Lower leg skin (tissue), 4 donors: ENCODE results near the gene MAP4K3. TPM values are rescaled to one million over a fixed set of nuclear protein-coding genes. Genes with fewer than 3 reads are reported as not detected.
"Not testable (repeated sequence)": the region's sequence is repeated elsewhere in the genome, so short reads cannot be mapped to it uniquely, and the experiment has no call there.

Source experiments
- DNase-seq, 2 donors: peaks; one replicate each; pipeline ENCODE4 v3.0.0-alpha.2; 2019; ENCODE audit warnings: low spot score in 2 of 2
- H3K4me3 ChIP-seq: fragments of 200-600 bp; sonication (generic); 2 replicates; pipeline ENCODE4 v1.5.1; 2017; ENCODE audit warnings: mild to moderate bottlenecking, low read depth; ENCODE audit not compliant: poor library complexity, severe bottlenecking
- POLR2A ChIP-seq, 2 donors: fragments of 450-650 bp; IDR thresholded peaks; one replicate each; pipeline ENCODE4 v1.6.1; 2016 to 2017; ENCODE audit warnings: antibody characterized with exemption in 2 of 2, mild to moderate bottlenecking in 1 of 2, moderate library complexity in 1 of 2
- WGBS, 2 donors: methylation state at CpG; one replicate each; pipeline ENCODE4 v1.1.5; 2018; 5-methylcytosine and 5-hydroxymethylcytosine counted together
- intact Hi-C: fragments of 100-400 bp; cut with DNase I; formaldehyde crosslinking; loops from one replicate; pipeline ENCODE4 v1.15.0; 2023; ENCODE audit warnings: low total_unique reads
- total RNA-seq, 4 donors: library from RNA; depleted of rRNA; stranded (reverse); fragments of >200 nt; gene quantifications; one replicate each; pipeline ENCODE4 v1.1.0, GENCODE V29; 2016
- TF ChIP-seq, protein P1 (sequence below), 3 donors: fragments of 450-650 bp; IDR thresholded peaks; one replicate each; pipeline ENCODE4 v1.5.1; 2016; ENCODE audit warnings: antibody characterized with exemption in 3 of 3, mild to moderate bottlenecking in 3 of 3, moderate library complexity in 2 of 3

Gene MAP4K3
- total RNA-seq, 4 donors from 2014 or later, result 43.1 to 68.8 (median 45.6) TPM

DNA sequence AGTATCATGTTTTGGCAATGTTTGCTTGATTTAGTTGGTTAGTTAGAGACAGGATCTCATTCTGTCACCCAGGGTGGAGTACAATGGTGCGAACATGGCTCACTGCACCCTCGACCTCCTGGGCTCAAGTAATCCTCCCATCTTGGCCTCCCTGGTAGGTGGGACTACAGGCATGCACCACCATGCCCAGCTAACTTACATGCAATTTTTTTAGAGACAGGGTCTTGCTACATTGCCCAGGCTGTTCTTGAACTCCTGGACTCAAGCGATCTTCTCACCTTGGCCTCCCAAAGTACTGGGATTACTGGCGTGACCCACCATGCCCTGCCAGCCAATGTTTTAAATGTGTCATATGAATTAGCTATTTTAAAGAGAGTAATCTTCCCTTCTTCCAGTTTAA is 177.0 kb downstream of the MAP4K3 start:
- H3K4me3 ChIP-seq, result no peak overlapping the region
- no peak for TF ChIP-seq POLR2A (IDR thresholded peaks at IDR 0.05)
- TF ChIP-seq, protein P1, sequence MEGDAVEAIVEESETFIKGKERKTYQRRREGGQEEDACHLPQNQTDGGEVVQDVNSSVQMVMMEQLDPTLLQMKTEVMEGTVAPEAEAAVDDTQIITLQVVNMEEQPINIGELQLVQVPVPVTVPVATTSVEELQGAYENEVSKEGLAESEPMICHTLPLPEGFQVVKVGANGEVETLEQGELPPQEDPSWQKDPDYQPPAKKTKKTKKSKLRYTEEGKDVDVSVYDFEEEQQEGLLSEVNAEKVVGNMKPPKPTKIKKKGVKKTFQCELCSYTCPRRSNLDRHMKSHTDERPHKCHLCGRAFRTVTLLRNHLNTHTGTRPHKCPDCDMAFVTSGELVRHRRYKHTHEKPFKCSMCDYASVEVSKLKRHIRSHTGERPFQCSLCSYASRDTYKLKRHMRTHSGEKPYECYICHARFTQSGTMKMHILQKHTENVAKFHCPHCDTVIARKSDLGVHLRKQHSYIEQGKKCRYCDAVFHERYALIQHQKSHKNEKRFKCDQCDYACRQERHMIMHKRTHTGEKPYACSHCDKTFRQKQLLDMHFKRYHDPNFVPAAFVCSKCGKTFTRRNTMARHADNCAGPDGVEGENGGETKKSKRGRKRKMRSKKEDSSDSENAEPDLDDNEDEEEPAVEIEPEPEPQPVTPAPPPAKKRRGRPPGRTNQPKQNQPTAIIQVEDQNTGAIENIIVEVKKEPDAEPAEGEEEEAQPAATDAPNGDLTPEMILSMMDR (IDR thresholded peaks at IDR 0.05), result no peak
- DNase-seq, result no peak
- intact Hi-C loops, result no loop called here
- WGBS, 2 donors, result 91 to 97% methylated on average over 4 of the region's 4 CpGs

DNA sequence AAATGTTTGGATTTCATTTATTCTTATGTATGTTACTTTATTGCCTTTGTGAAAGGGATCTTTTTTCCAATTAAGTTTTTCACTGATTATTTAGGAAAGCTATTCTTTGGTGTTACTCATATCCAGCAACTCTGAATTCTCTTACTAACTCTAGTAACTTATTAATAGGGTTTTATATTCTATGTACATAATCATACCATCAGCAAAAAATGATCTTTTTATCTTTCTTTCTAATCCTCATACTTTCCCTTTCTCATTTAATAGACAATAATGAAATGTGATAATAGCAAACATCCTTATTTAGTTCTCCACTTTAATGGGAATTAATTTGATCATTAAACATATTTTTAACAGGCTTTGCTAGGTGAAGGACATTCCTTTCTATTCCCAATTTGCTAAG is 181.0 kb downstream of the MAP4K3 start:
- H3K4me3 ChIP-seq, result no peak overlapping the region
- TF ChIP-seq, protein P1 (IDR thresholded peaks at IDR 0.05), result no peak
- no peak for TF ChIP-seq POLR2A (IDR thresholded peaks at IDR 0.05)
- DNase-seq, result no peak
- intact Hi-C loops, result no loop called here

DNA sequence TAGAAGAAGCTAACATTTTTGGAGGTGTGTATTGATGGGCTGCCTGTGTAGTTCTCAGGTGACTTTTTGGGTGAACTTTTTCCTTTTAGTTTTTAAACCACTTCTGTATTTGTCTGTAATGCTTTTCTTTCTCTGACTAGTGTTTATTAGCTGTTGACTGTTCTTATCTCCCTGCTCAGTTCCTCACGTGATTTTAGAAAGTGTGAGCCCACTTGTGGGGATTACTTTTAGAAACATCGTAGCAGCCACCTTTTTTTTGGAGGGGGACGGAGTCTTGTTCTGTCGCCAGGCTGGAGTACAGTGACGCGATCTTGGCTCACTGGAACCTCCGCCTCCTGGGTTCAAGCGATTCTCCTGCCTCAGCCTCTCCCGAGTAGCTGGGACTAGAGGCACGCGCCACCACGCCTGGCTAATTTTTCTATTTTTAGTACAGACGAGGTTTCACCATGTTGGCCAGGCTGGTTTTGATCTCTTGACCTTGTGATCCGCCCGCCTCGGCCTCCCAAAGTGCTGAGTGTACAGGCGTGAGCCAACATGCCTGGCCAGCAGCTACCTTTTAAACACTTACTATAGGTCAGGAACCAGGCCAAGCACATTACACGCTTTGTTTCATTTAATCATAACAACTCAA is 184.1 kb downstream of the MAP4K3 start:
- intact Hi-C loops, result no loop called here
- no peak overlapping the region for H3K4me3 ChIP-seq
- no peak for DNase-seq
- TF ChIP-seq, protein P1 (IDR thresholded peaks at IDR 0.05), result no peak
- no peak for TF ChIP-seq POLR2A (IDR thresholded peaks at IDR 0.05)
- WGBS, 2 donors, result 82 to 96% methylated on average over 18 of the region's 18 CpGs

DNA sequence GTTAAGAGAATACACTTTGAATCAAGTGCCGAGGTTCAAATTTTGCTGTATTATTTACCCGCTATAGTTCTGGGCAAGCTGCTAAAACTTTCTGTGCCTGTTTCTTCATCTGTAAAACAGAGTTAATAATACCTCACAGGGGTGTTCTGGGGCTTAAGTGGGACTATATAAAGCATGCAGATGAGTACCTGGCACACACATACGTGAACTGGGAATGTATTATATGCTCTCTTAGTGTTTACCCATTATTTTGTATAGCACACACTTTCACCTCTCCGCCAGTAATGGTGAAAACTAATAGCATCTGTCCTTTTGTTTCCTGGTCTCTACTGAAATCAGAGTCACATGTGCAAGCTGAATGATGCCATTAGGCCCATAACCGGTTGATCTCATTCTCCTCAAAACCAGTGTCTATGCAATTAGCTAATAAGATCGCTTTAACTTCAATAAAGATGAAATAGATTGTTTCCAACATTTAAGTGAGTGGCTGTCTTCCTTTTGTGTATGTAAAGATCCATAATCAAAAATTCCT is 189.5 kb downstream of the MAP4K3 start:
- 71 to 86% methylated on average over 6 of the region's 6 CpGs for WGBS, 2 donors
- TF ChIP-seq POLR2A (IDR thresholded peaks at IDR 0.05), result no peak
- TF ChIP-seq, protein P1 (IDR thresholded peaks at IDR 0.05), result no peak
- no peak for DNase-seq
- H3K4me3 ChIP-seq, result no peak overlapping the region
- intact Hi-C loops, result no loop called here

DNA sequence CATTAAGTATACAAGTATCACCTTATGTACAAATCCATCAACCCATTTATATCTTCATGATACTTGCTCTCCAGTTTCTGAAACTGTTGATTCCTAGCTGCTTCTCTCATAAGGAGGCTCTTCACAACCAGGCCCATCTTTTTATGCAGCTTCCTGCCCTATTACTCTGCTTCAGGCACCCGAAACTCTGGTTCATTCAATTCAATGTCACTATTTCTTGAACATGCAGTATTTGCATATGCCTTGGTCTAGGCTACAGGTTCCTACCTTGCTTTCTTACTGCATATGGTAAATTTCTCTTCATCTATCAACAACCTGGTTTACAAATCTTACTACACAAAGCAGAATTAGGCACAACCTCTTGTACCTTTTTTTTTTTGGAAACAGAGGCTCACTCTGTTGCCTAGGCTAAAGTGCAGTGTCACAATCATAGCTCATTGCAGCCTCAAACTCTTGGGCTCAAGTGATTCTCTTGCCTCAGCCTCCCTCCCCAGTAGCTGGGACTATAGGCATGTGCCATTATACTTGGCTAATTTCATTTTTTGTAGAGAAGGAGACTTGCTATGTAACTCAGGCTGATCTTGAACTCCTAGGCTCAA is 190.6 kb downstream of the MAP4K3 start:
- intact Hi-C loops, result no loop called here
- TF ChIP-seq POLR2A (IDR thresholded peaks at IDR 0.05), result no peak
- TF ChIP-seq, protein P1 (IDR thresholded peaks at IDR 0.05), result no peak
- WGBS, 2 donors, result 95 to 97% methylated on average over 1 of the region's 1 CpG
- no peak overlapping the region for H3K4me3 ChIP-seq
- no peak for DNase-seq

DNA sequence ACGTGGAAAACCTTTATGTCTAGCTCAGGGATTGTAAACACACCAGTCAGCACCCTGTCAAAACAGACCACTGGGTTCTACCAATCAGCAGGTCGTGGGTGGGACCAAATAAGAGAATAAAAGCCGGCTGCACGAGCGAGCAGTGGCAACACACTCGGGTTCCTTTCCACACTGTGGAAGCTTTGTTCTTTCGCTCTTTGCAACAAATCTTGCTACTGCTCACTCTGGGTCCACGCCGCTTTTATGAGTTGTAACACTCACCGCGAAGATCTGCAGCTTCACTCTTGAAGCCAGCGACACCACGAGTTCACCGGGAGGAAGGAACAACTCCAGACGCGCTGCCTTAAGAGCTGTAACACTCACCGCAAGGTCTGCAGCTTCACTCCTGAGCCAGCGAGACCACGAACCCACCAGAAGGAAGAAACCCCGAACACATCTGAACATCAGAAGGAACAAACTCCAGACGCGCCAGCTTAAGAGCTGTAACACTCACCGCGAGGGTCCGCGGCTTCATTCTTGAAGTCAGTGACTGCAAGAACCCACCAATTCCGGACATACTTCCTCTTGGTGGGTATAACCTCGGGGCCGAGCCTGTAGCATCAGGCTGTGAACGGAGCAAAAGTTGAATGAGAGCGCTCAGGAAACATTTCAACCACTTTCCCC is 192.0 kb downstream of the MAP4K3 start:
- H3K4me3 ChIP-seq, DNase-seq, intact Hi-C loops: not testable (repeated sequence)
- WGBS, 2 donors, result 88 to 93% methylated on average over 31 of the region's 31 CpGs

DNA sequence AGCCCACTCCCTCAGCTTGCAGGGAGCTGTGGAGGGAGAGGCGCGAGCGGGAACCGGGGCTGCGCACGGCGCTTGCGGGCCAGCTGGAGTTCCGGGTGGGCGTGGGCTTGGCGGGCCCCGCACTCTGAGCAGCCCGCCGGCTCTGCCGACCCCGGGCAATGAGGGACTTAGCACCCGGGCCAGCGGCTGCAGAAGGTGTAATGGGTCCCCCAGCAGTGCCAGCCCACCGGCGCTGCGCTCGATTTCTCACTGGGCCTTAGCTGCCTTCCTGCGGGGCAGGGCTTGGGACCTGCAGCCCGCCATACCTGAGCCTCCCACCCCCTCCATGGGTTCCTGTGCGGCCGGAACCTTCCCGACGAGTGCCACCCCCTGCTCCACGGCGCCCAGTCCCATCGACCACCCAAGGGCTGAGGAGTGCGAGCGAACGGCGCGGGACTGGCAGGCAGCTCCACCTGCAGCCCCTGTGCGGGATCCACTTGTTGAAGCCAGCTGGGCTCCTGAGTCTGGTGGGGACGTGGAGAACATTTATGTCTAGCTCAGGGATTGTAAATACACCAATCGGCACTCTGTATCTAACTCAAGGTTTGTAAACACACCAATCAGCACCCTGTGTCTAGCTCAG is 192.7 kb downstream of the MAP4K3 start:
- H3K4me3 ChIP-seq, intact Hi-C loops, DNase-seq: not testable (repeated sequence)
- 91 to 94% methylated on average over 23 to 24 of the region's 39 CpGs for WGBS, 2 donors
